ENCODE data around the gene LMOD1.
A peak's percentile ranks its signal among the peaks of the same experiment; 100 is the strongest.

DNA sequence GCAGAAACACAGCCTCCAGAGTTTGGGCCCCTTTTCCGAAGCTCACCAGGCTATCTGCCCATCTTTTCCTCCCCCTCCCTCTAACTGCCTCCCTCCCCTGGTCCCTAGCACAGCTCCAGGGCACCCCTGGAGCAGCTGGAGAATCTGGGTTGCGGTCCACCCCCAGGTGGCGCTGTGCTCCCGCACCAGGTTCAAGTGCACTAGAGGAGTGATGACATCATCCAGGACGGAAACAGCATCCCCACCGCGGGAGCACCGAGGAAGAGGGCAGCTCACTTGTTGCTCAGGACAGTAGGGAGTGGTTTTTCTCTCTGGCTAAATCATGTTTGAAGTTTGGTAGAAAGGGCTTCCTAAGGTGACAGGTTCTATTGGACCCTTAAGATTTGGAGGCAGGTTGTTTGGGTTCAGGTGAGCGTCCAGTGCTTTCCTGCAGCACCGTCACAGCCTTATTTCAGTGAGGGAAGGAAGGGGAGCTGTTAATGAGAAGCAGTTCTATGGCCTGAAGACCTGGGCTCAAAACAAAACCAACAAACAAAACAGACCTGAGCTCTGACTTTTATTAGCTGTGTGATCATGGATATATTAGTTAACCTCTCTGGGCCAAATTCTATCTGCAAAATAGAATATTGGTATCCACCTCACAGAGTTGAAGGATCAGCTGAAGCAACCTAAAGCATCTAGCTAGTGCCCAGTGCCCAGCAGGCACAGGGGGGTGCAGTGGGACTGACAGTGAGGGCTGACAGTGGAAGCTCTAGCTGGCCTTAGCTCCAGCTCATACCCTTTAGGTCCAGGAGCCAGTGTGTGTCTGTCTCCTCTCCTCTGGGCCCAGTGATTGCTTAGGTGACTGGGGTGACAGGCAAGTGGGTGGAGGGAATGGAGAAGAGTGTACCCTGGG is 50.2 kb downstream of the LMOD1 start:
- TF ChIP-seq, protein P1, sequence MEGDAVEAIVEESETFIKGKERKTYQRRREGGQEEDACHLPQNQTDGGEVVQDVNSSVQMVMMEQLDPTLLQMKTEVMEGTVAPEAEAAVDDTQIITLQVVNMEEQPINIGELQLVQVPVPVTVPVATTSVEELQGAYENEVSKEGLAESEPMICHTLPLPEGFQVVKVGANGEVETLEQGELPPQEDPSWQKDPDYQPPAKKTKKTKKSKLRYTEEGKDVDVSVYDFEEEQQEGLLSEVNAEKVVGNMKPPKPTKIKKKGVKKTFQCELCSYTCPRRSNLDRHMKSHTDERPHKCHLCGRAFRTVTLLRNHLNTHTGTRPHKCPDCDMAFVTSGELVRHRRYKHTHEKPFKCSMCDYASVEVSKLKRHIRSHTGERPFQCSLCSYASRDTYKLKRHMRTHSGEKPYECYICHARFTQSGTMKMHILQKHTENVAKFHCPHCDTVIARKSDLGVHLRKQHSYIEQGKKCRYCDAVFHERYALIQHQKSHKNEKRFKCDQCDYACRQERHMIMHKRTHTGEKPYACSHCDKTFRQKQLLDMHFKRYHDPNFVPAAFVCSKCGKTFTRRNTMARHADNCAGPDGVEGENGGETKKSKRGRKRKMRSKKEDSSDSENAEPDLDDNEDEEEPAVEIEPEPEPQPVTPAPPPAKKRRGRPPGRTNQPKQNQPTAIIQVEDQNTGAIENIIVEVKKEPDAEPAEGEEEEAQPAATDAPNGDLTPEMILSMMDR (IDR thresholded peaks at IDR 0.05): peak; percentile 84 to 96 (median 94)
- TF ChIP-seq POLR2A (IDR thresholded peaks at IDR 0.05): no peak

Data from heart left ventricle (tissue), 13 donors.